Endothelial cell of umbilical vein (primary cell): ENCODE results near the gene NTRK1. TPM values are rescaled to one million over a fixed set of nuclear protein-coding genes. Genes with fewer than 3 reads are reported as not detected.

Experiments used
- BruUV-seq: library from RNA; stranded (reverse); fragments of 400-500 nt; replicated peaks from 2 replicates; lab custom pipeline; 2021; lab: Mats Ljungman, UMichigan
- CTCF ChIA-PET: fragments of 300-600, 350-600 bp; sonication (Branson Sonifier 250); formaldehyde crosslinking; loops from one replicate; lab custom pipeline; 2021; ENCODE audit warnings: antibody characterized with exemption, inconsistent platforms; lab: Charles Lee
- POLR2A ChIA-PET: fragments of 300-600, 350-600 bp; sonication (Branson Sonifier 250); formaldehyde crosslinking; loops from one replicate; lab custom pipeline; 2021; ENCODE audit warnings: antibody characterized with exemption, inconsistent platforms; lab: Charles Lee
- DNase-seq: peaks from one replicate; pipeline ENCODE4 v3.0.0-alpha.2; 2011; ENCODE audit warnings: low read depth, low spot score
- FAIRE-seq: peaks from 2 replicates; lab custom pipeline; 2011; peaks lifted over from hg19 to GRCh38; lab: Jason Lieb, UNC
- H2AFZ ChIP-seq: 2 replicates; pipeline ENCODE4 v1.6.0; 2012; ENCODE audit warnings: low read depth, low read length, control low read depth, inconsistent platforms
- H3K27ac ChIP-seq: 2 replicates; pipeline ENCODE4 v1.5.1; 2011; ENCODE audit warnings: low read depth, mild to moderate bottlenecking, control low read depth, low read length, moderate library complexity; ENCODE audit not compliant: insufficient read depth
- H3K27me3 ChIP-seq, 2 experiments: 2 replicates each; pipeline versions ENCODE4 v1.6.0 to v1.6.1; 2011; ENCODE audit warnings: low read length in 2 of 2, mixed read lengths in 1 of 2; ENCODE audit not compliant: control insufficient read depth in 2 of 2, insufficient read depth in 2 of 2
- H3K36me3 ChIP-seq, 2 experiments: 2 replicates in 1 of 2; 3 replicates in 1 of 2; pipeline ENCODE4 v1.5.1; 2011; ENCODE audit warnings: low read length in 2 of 2, mild to moderate bottlenecking in 1 of 2, moderate library complexity in 1 of 2; ENCODE audit not compliant: control insufficient read depth in 2 of 2, insufficient read depth in 2 of 2; ENCODE audit errors: extremely low read depth in 1 of 2
- H3K4me1 ChIP-seq: 3 replicates; pipeline ENCODE4 v1.5.1; 2011; ENCODE audit warnings: mild to moderate bottlenecking, low read length; ENCODE audit not compliant: control insufficient read depth, insufficient read depth; ENCODE audit errors: extremely low read depth
- H3K4me2 ChIP-seq: 2 replicates; pipeline ENCODE4 v1.6.1; 2011; ENCODE audit warnings: low read length, control low read depth, mixed read lengths; ENCODE audit not compliant: insufficient read depth
- H3K4me3 ChIP-seq, 3 experiments: fragments of 200-600 bp in 1 of 3; sonication (generic), shearing (Covaris generic) in 1 of 3; replicated peaks in 1 of 3; 2 replicates each; pipeline ENCODE4 v1.5.1; 2011 to 2016; ENCODE audit warnings: control low read depth in 3 of 3, low read length in 3 of 3, mild to moderate bottlenecking in 2 of 3, inconsistent platforms in 1 of 3, low read depth in 1 of 3, moderate library complexity in 1 of 3; ENCODE audit not compliant: insufficient read depth in 1 of 3
- H3K79me2 ChIP-seq: 2 replicates; pipeline ENCODE4 v1.6.0; 2012; ENCODE audit warnings: low read length, inconsistent platforms; ENCODE audit not compliant: control insufficient read depth, insufficient read depth
- H3K9ac ChIP-seq: replicated peaks from 2 replicates; pipeline ENCODE3; 2011; ENCODE audit warnings: low read length, control low read depth; ENCODE audit not compliant: insufficient read depth; ENCODE audit errors: extremely low read depth
- H3K9me1 ChIP-seq: replicated peaks from 3 replicates; pipeline ENCODE4 v1.6.0; 2011; ENCODE audit warnings: mild to moderate bottlenecking, low read length; ENCODE audit not compliant: control insufficient read depth, insufficient read depth; ENCODE audit errors: extremely low read depth
- H3K9me3 ChIP-seq: replicated peaks from 2 replicates; pipeline ENCODE4 v1.5.1; 2012; ENCODE audit warnings: low read length, inconsistent platforms; ENCODE audit not compliant: control insufficient read depth, insufficient read depth
- H4K20me1 ChIP-seq: replicated peaks from 2 replicates; pipeline ENCODE3; 2011; ENCODE audit warnings: mild to moderate bottlenecking, low read length; ENCODE audit not compliant: control insufficient read depth, insufficient read depth; ENCODE audit errors: extremely low read depth
- EZH2 ChIP-seq: IDR thresholded peaks from 2 replicates; pipeline ENCODE4 v1.6.1; 2012; ENCODE audit warnings: borderline replicate concordance, low read depth, mild to moderate bottlenecking, moderate library complexity, low read length, inconsistent platforms; ENCODE audit not compliant: severe bottlenecking
- FOS ChIP-seq: IDR thresholded peaks from 2 replicates; pipeline ENCODE4 v1.6.1; 2011; ENCODE audit warnings: mild to moderate bottlenecking, low read length, moderate library complexity, borderline replicate concordance; ENCODE audit not compliant: insufficient read depth
- GATA2 ChIP-seq: IDR thresholded peaks from 2 replicates; pipeline ENCODE4 v1.7.0; 2011; ENCODE audit warnings: low read depth, mild to moderate bottlenecking, moderate library complexity, mixed read lengths, low read length; ENCODE audit not compliant: insufficient read length, insufficient read depth
- JUN ChIP-seq: IDR thresholded peaks from 2 replicates; pipeline ENCODE4 v1.6.1; 2011; ENCODE audit warnings: borderline replicate concordance, low read depth; ENCODE audit not compliant: insufficient read length, insufficient read depth
- MAX ChIP-seq: IDR thresholded peaks from 2 replicates; pipeline ENCODE4 v1.6.1; 2011; ENCODE audit not compliant: insufficient read depth, insufficient read length
- MYC ChIP-seq: IDR thresholded peaks from one replicate; pipeline ENCODE4 v1.6.1; 2011; ENCODE audit warnings: mild to moderate bottlenecking, low read depth, low read length
- POLR2A ChIP-seq: IDR thresholded peaks from 2 replicates; pipeline ENCODE4 v1.6.1; 2012; ENCODE audit warnings: low read depth, mild to moderate bottlenecking, control low read depth, low read length
- POLR2AphosphoS5 ChIP-seq: IDR thresholded peaks from 2 replicates; pipeline ENCODE4 v1.6.1; 2012; ENCODE audit warnings: low read depth, mild to moderate bottlenecking, control low read depth, low read length, moderate library complexity; ENCODE audit not compliant: insufficient read depth
- dilution Hi-C: fragments of 300-500 bp; cut with MboI; formaldehyde crosslinking; loops from one replicate; pipeline ENCODE4 v1.15.0; 2019; ENCODE audit warnings: low sequenced_read_pairs; ENCODE audit not compliant: extremely low pct_ligation_motif_present
- intact Hi-C: fragments of 100-400 bp; cut with micrococcal nuclease; formaldehyde crosslinking; loops from one replicate; pipeline ENCODE4 v1.10.0; 2022
- polyA plus RNA-seq, 4 experiments: library from polyadenylated mRNA; depleted of rRNA in 3 of 4; stranded (reverse) in 3 of 4; unstranded in 1 of 4; fragments of >200 nt; gene quantifications; 2 replicates each; pipeline versions ENCODE4 v1.2.1 to v1.2.3, GENCODE V29; 2011 to 2012; ENCODE audit warnings: missing spikeins in 1 of 4
- total RNA-seq: library from RNA; stranded (reverse); gene quantifications from 2 replicates; pipeline ENCODE4 v1.2.3, GENCODE V29; 2021
- TF ChIP-seq, protein P1 (sequence below), 2 donors: IDR thresholded peaks; 1 replicate in 1 of 2; 2 replicates in 1 of 2; pipeline ENCODE4 v1.5.1; 2011; ENCODE audit warnings: low read length in 2 of 2, mild to moderate bottlenecking in 2 of 2, moderate library complexity in 2 of 2, control low read depth in 1 of 2, inconsistent platforms in 1 of 2, low read depth in 1 of 2; ENCODE audit not compliant: insufficient read depth in 1 of 2; ENCODE audit errors: extremely low read depth in 1 of 2

The NTRK1 gene
- total and polyA plus RNA-seq, 2 donors (not counting 3 experiments of a cell fraction or from before 2014, with no cell fraction given), result 0.07 TPM; not detected in 1

DNA sequence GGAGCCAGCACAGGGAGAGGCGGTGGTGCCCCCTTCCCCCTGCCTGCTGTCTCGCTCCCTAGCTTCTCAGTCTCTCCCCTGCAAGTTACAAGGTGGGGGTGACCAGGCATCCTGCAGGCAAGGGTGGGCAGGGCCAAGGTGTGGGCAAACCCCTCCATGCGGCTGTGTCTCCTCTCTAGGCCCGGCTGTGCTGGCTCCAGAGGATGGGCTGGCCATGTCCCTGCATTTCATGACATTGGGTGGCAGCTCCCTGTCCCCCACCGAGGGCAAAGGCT, 14.6 kb downstream of the NTRK1 start:
- FAIRE-seq, result no peak

More for the DNA sequence above, 14.6 kb downstream of the NTRK1 start:
- ChIA-PET POLR2A (no interaction called here), CTCF (interaction anchor here (2.1 to 2.2 kb wide), 2 partner anchors 37 to 149 kb away, joined by 7 to 9 read pairs; no protein-coding TSS in a partner anchor)
- no peaks in the 10 kb centered on the region for H4K20me1 ChIP-seq
- no peak overlapping the region for H3K9ac ChIP-seq
- H3K9me3 ChIP-seq, result no peaks in the 10 kb centered on the region
- no TSS peak for BruUV-seq
- DNase-seq, result no peak
- peaks cover 20% of the 10 kb centered on the region for H3K4me1 ChIP-seq
- dilution Hi-C loops (no loop called here), intact Hi-C loops (no loop called here)
- peaks cover 4 to 12% of the 10 kb centered on the region in 2 experiments for H3K27me3 ChIP-seq
- H3K9me1 ChIP-seq, result no peaks in the 10 kb centered on the region
- H2AFZ ChIP-seq, result no peak overlapping the region
- no peak for TF ChIP-seq JUN
- no peak for TF ChIP-seq MYC
- TF ChIP-seq, protein P1, sequence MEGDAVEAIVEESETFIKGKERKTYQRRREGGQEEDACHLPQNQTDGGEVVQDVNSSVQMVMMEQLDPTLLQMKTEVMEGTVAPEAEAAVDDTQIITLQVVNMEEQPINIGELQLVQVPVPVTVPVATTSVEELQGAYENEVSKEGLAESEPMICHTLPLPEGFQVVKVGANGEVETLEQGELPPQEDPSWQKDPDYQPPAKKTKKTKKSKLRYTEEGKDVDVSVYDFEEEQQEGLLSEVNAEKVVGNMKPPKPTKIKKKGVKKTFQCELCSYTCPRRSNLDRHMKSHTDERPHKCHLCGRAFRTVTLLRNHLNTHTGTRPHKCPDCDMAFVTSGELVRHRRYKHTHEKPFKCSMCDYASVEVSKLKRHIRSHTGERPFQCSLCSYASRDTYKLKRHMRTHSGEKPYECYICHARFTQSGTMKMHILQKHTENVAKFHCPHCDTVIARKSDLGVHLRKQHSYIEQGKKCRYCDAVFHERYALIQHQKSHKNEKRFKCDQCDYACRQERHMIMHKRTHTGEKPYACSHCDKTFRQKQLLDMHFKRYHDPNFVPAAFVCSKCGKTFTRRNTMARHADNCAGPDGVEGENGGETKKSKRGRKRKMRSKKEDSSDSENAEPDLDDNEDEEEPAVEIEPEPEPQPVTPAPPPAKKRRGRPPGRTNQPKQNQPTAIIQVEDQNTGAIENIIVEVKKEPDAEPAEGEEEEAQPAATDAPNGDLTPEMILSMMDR (IDR thresholded peaks at IDR 0.05; ENCODE audit: extremely low read depth in 1 of 2, insufficient read depth in 1 of 2, low read depth in 1 of 2, low read length in 2 of 2), result no peak
- no peak for TF ChIP-seq POLR2AphosphoS5
- TF ChIP-seq POLR2A, result no peak
- TF ChIP-seq FOS, result no peak
- no peak for TF ChIP-seq EZH2
- no peak for TF ChIP-seq MAX
- TF ChIP-seq GATA2, result no peak
- H3K36me3 ChIP-seq, result no peaks in the 10 kb centered on the region
- no peak overlapping the region for H3K4me2 ChIP-seq
- no peaks in the 10 kb centered on the region for H3K79me2 ChIP-seq
- no peak overlapping the region for H3K4me3 ChIP-seq
- H3K27ac ChIP-seq, result no peak overlapping the region
